Activated CD8-positive, alpha-beta memory T cell treated with anti-CD3 and anti-CD28 coated beads, Interleukin-2, amount 10 ng/mL, durations not matched to agents 7 days and 5 days (primary cell): ENCODE measurements around the gene CNTFR. TPM values are rescaled to one million over a fixed set of nuclear protein-coding genes. Genes with fewer than 3 reads are reported as not detected.

Experiments used
- ATAC-seq: fragments of 150-1000 bp; cut with Tn5 transposase; one replicate; pipeline ENCODE4 v1.10.0; 2021; ENCODE audit warnings: moderate library complexity
- CTCF ChIA-PET: fragments of 350-600 bp; sonication (Branson Sonifier 250); formaldehyde crosslinking; loops from one replicate; lab custom pipeline; 2021; ENCODE audit warnings: antibody characterized with exemption; lab: Charles Lee
- DNase-seq: peaks from one replicate; pipeline ENCODE4 v3.0.0-alpha.2; 2020
- H3K27ac Mint-ChIP-seq: one replicate; pipeline ENCODE4 v1.8.0; 2021; ENCODE audit warnings: mild to moderate bottlenecking, mixed read lengths
- H3K27me3 Mint-ChIP-seq: one replicate; pipeline ENCODE4 v1.8.0; 2021; ENCODE audit warnings: mixed read lengths
- H3K36me3 Mint-ChIP-seq: one replicate; pipeline ENCODE4 v1.8.0; 2021; ENCODE audit warnings: mild to moderate bottlenecking, mixed read lengths
- H3K4me1 Mint-ChIP-seq: one replicate; pipeline ENCODE4 v1.8.0; 2021; ENCODE audit warnings: mixed read lengths
- H3K4me3 Mint-ChIP-seq: one replicate; pipeline ENCODE4 v1.8.0; 2021; ENCODE audit warnings: mild to moderate bottlenecking, moderate library complexity, mixed read lengths
- H3K9me3 Mint-ChIP-seq: one replicate; pipeline ENCODE4 v1.8.0; 2022; ENCODE audit warnings: low read depth, mixed read lengths
- total RNA-seq, 2 experiments: library from RNA; stranded (reverse); gene quantifications; one replicate each; pipeline ENCODE4 v1.2.3, GENCODE V29; 2021

Gene CNTFR
- total RNA-seq, 2 experiments from 2014 or later = not detected

DNA sequence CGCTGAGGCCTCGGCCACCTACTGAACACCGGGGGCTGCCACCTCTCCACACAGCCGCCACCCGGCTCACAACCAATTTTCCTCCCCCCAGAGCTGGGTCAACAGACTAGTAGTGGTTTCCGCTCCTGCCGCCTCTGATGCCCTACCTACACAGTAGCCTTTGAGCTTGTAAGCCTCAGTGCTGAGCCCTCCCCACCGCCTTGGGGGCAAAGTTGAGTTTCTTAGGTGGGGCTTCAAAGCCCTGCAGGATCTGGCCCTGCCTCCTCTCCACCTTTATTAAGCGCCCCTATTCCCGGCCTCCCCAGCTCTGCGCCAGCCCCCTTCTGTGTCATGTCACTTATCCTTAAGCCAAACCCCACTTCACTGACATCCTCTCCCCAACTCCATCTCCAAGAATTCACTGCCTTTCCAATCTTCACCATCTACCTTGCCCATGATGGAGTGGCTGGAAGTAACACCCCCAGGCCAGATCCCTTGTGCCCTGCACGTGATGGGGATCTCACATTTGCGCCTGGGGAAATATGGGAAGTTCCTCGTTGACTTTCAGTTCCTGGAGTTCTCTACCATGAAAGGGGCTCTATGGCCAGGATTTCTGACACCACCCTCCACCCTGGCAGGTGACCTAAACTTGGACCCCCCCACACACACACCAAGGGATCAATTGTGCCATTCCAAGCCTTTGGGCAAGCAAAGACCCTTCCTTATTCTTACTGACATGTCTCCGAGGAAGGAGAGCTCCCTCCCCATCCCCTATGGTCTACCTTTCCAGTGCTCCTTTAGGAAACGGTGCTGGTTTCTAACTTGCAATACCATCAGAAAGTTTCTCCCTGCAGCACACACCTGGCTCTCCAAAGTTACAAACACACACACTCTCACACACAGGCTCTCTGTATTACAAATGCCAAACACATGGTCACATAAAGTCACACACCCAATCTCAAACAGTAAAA is 2.7 kb upstream of the CNTFR start:
- no peak for ATAC-seq
- DNase-seq = no peak
- Mint-ChIP-seq H3K4me3 (no peak overlapping the region), H3K27ac (no peak overlapping the region), H3K9me3 (no peaks in the 10 kb centered on the region), H3K4me1 (peaks cover 22% of the 10 kb centered on the region), H3K36me3 (peaks cover 2% of the 10 kb centered on the region), H3K27me3 (peaks cover 79% of the 10 kb centered on the region)
- CTCF ChIA-PET = interaction anchor here (0.7 to 2.9 kb wide), 34 partner anchors 10 to 261 kb away, joined by 3 to 19 read pairs (median 4); partner anchors contain the start of genes DCTN3, ENHO, GALT and RPP25L

DNA sequence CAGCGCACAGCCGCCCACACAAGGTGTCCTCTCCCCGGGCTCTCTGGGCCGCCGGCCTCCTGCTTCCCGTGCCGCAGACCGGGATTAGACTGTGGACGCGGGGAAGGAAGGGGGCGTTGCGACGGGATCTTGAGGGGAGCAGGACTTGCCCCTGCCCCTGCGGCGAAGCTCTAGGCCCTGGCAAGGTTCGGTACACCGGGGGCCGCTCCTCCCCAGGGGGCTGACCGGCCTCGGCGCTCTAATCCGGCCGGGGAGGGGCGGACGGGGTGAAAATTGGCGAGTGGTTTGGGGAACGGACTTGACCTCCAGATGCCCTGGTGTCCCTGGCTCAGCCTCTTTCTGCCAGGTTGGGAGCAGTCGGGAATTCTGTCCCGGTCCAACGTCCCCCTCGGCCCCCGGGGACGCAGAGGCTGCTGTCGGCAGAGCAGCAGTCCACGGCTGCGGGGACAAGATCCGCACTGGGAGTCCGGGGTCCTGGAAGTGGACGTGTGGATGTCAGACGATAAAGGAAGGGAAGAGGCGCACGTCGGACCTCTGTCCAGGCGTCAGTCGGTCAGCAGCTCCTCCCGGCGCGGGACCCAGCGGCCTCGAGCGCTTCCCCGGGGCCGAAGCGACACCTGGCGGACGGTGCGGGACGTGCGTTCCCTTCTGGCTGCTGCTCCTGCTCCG is 1.9 kb upstream of the CNTFR start:
- peaks cover 2% of the 10 kb centered on the region for H3K36me3 Mint-ChIP-seq
- ATAC-seq (peak; percentile 91), DNase-seq (peak; percentile 80)
- H3K9me3 Mint-ChIP-seq = no peaks in the 10 kb centered on the region
- peaks cover 83% of the 10 kb centered on the region for H3K27me3 Mint-ChIP-seq
- peak overlapping the region; percentile 9 for H3K4me3 Mint-ChIP-seq
- CTCF ChIA-PET = interaction anchor here (0.6 to 2.9 kb wide), 42 partner anchors 9 to 260 kb away, joined by 3 to 19 read pairs (median 3); partner anchors contain the start of genes DCTN3, ENHO, GALT and RPP25L
- no peak overlapping the region for H3K27ac Mint-ChIP-seq
- H3K4me1 Mint-ChIP-seq = peaks cover 22% of the 10 kb centered on the region

DNA sequence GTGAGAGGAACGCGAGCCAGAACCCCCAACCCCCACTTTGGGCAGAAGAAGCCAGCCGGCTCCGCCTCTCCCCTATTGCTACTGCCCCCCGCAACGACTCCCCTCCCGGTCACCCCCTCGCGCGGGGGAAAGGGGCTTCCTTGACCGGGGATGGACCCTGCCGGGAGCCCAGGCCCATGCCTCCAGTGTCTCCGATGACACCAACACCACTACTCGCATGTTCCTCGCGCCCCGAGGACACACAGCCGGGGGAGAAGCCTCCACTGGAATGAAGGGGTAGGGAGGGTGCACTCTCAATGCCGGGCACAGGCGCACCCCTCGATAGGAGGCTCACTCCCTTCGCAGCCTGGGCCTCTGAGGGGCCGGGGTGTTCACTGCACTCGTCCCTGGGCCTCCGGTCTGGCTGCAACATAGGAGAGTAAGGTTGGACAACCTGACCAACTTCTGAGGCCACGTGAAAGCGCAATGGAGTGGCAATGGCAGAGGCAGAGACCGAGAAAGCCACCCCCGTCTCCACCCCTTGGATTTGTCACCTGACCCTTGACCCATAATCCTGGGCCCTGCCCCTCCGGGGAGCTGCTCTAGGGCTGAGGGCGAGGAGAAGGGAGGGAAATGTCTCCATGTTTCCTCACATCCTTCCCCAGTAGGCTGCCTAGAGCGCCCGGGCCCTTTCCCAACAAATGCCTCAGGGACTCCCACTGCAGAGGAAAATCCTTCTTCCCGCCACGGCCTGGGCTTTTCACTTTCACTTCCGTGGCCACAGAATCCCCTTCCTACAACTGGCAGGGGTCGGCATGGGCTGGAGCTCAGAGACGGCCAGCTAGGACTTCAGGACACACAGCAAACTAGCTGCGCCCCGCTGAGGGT is 1.1 kb upstream of the CNTFR start:
- CTCF ChIA-PET = interaction anchor here (0.6 to 2.9 kb wide), 30 partner anchors 9 to 187 kb away, joined by 3 to 19 read pairs (median 4); partner anchors contain the start of genes DCTN3, ENHO, GALT and RPP25L
- Mint-ChIP-seq H3K27ac (no peak overlapping the region), H3K9me3 (no peaks in the 10 kb centered on the region), H3K4me3 (peak overlapping the region; percentile 9), H3K4me1 (peaks cover 22% of the 10 kb centered on the region), H3K27me3 (peaks cover 86% of the 10 kb centered on the region), H3K36me3 (peaks cover 2% of the 10 kb centered on the region)
- no peak for ATAC-seq
- DNase-seq = no peak

DNA sequence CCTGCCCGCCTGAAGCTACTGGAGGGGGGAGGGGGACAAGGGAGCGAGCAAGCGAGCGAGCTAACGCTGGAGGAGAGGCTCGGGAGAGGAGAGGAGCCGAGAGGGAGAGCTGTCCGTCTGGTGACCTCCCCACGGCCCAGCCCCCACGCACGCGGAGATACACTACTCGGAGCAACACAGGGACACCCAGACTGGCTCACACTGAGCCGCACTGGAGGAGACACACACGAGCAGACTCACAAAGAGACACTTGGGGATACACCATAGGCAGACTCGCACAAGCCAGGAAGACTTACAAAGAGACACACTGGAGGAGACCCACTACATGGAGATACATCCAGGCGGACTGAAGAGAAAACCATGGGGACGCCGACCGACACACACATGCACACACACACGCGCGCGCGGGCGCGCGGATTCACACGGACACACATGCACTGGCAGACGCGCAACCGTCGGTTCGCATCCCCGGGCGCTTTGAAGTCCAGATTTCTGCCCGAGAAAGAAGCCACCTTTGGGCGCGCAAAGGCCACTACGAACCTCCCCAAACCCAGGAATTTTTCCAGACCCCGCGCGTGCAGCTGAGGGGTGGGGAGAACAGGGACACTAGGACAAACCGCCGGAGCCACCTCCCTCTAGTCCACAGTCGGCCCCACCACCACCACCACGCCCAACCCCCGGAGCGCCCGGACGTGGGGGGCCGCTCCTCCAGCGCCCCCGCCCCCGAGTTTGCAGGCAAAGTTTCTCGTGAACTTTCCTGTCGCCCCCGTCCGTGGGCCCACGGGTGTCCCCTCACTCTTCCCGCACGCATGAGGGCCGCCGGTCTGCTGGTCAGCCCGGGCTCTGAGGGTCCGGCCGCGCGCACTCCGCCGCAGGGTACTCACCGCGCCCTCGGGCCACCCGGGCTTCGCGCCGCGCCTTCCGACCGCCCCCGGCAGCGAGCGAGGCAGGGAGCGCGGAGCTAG is 571 bp downstream of the CNTFR start:
- Mint-ChIP-seq H3K27ac (no peak overlapping the region), H3K36me3 (peaks cover 2% of the 10 kb centered on the region), H3K4me3 (peak overlapping the region; percentile 12), H3K4me1 (peaks cover 22% of the 10 kb centered on the region), H3K9me3 (no peaks in the 10 kb centered on the region), H3K27me3 (peaks cover 90% of the 10 kb centered on the region)
- DNase-seq = no peak
- ATAC-seq = no peak
- CTCF ChIA-PET = interaction anchor here (1.7 kb wide), 1 partner anchor 17 kb away, joined by 5 read pairs; no protein-coding TSS in a partner anchor

DNA sequence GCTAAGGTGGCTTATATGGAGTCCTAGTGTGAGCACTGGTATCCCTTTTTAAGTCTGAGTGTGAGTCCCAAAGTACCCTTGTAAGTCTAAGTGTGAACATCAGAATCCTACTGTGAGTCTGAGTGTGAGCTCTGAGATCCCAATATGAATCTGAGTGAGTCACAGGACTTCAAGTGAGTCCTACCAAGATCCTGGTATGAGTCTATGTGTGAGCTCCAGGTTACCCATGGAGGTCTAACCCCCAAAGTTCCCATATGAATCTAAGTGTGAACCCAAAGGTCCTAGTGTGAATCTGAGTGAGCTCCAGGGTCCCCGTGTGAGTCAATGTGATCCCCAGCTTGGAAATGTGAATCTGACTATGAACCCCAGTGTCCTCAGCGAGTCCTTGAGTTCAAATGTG is 2.3 kb downstream of the CNTFR start:
- ATAC-seq (no peak), DNase-seq (no peak)
- no peak overlapping the region for H3K4me3 Mint-ChIP-seq
- CTCF ChIA-PET = interaction anchor here (0.9 to 2.0 kb wide), 5 partner anchors 9 to 184 kb away, joined by 3 to 9 read pairs (median 3); no protein-coding TSS in a partner anchor
- no peaks in the 10 kb centered on the region for H3K9me3 Mint-ChIP-seq
- H3K4me1 Mint-ChIP-seq = peaks cover 18% of the 10 kb centered on the region
- H3K27me3 Mint-ChIP-seq = peaks cover 88% of the 10 kb centered on the region
- H3K36me3 Mint-ChIP-seq = peaks cover 2% of the 10 kb centered on the region
- H3K27ac Mint-ChIP-seq = no peak overlapping the region

DNA sequence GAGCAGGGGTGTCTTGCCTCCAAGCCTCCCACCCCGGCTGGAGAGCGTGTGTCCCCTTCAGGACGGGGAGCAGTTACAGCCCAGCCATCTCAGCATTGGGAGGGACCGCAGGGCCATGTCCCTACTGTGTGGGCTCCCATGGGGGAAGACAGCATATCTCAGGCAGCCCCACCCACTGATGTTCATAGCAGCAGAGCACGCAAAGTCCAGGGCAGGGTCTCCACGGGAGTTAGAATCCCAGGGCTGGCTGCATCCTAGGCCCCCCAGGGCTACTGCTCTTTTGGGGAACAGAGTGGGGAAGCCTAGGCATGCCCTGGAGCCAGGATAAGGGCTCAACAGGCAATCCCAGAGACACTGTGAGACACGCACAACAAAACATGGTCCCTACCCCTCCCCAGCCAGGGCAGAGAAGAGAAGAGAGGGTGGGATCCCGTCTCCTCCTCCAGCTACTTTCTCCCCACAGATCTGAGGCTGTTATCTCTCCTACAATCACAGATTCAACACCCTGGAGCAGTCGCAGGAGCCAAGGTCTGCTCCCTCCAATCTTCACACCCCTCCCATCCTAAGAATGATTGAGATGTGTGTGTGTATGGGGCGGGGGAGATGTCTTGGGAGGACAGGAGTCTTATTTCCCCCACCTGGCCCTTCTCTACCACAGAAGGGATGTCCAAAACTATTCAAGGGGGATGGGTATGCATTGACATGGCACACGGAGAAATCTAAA is 3.4 kb downstream of the CNTFR start:
- peaks cover 85% of the 10 kb centered on the region for H3K27me3 Mint-ChIP-seq
- DNase-seq = no peak
- no peak for ATAC-seq
- H3K4me1 Mint-ChIP-seq = peaks cover 13% of the 10 kb centered on the region
- peaks cover 2% of the 10 kb centered on the region for H3K36me3 Mint-ChIP-seq
- H3K27ac Mint-ChIP-seq = no peak overlapping the region
- CTCF ChIA-PET = interaction anchor here (1.2 to 2.0 kb wide), 3 partner anchors 18 to 183 kb away, joined by 3 to 9 read pairs (median 4); no protein-coding TSS in a partner anchor
- no peaks in the 10 kb centered on the region for H3K9me3 Mint-ChIP-seq
- no peak overlapping the region for H3K4me3 Mint-ChIP-seq

DNA sequence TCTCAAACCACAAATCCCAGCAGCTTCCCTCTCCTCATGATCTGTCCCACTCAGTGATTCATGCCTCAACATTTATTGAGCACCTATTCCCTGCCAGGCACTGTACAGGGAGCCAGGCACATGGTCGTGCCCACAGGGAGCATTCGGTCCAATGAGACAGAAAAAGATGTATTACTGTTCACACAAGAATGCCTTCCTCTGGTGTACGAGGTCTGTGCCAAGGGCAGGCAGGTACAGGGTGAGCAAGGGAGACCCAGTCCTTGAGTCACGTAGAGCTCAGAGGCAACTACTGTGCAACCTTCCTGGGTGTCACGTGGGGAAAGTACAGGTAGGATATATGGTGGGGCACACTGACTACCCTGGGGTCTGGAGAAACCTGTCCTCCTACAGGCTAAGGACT is 4.6 kb downstream of the CNTFR start:
- CTCF ChIA-PET = interaction anchor here (0.6 to 1.2 kb wide), 2 partner anchors 60 to 181 kb away, joined by 4 read pairs; no protein-coding TSS in a partner anchor
- no peaks in the 10 kb centered on the region for H3K9me3 Mint-ChIP-seq
- no peak overlapping the region for H3K27ac Mint-ChIP-seq

DNA sequence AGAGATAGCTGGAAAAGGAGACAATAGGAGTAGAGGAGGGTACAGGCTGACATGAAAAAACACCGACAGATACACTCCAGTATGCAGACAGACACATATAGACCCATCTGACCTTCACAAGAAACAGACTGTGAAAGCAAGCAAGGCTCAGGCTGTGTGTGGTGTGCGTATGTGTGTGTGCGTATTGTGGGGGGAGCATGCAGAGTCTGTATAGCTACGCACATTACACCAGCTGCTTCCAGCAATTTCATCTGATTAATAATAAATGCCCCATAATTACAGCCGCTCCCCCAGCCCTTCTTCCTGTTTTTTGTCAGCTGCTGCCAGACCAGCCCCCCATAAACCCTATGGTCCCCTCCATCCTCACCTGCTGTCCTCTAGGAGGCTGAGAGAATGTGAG is 6.7 kb downstream of the CNTFR start:
- no peaks in the 10 kb centered on the region for H3K36me3 Mint-ChIP-seq

More for the DNA sequence above, 4.6 kb downstream of the CNTFR start:
- DNase-seq (no peak), ATAC-seq (no peak)
- Mint-ChIP-seq H3K4me1 (peaks cover 6% of the 10 kb centered on the region), H3K36me3 (peaks cover 2% of the 10 kb centered on the region), H3K4me3 (no peak overlapping the region), H3K27me3 (peaks cover 85% of the 10 kb centered on the region)

DNA sequence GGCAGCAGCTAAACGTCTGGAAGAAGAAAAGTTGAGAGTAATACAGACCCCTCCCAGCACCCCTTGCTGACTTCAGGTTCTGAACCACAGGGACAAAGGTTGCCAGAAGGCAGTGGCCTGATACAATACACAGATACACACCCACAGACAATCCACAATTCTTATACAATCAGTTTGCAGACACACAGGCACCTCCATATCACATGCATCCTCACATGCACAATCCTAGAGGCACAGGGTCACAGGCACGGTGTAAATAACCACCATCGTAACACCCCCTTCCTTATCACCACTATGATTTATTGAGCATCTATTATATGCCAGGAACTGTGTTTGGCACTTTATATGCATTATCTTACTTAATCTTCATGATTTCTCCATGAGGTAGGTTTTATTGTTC is 8.2 kb downstream of the CNTFR start:
- Mint-ChIP-seq H3K36me3 (no peaks in the 10 kb centered on the region), H3K9me3 (no peaks in the 10 kb centered on the region), H3K27me3 (peaks cover 80% of the 10 kb centered on the region), H3K27ac (no peak overlapping the region), H3K4me3 (no peak overlapping the region), H3K4me1 (no peaks in the 10 kb centered on the region)
- ATAC-seq (no peak), DNase-seq (no peak)
- CTCF ChIA-PET = interaction anchor here (1.0 kb wide), 1 partner anchor 10 kb away, joined by 5 read pairs; no protein-coding TSS in a partner anchor

More for the DNA sequence above, 6.7 kb downstream of the CNTFR start:
- H3K4me1 Mint-ChIP-seq = no peaks in the 10 kb centered on the region
- peaks cover 83% of the 10 kb centered on the region for H3K27me3 Mint-ChIP-seq
- DNase-seq (no peak), ATAC-seq (no peak)
- CTCF ChIA-PET = interaction anchor here (1.0 kb wide), 1 partner anchor 21 kb away, joined by 4 read pairs; no protein-coding TSS in a partner anchor
- no peak overlapping the region for H3K27ac Mint-ChIP-seq
- no peak overlapping the region for H3K4me3 Mint-ChIP-seq
- no peaks in the 10 kb centered on the region for H3K9me3 Mint-ChIP-seq

DNA sequence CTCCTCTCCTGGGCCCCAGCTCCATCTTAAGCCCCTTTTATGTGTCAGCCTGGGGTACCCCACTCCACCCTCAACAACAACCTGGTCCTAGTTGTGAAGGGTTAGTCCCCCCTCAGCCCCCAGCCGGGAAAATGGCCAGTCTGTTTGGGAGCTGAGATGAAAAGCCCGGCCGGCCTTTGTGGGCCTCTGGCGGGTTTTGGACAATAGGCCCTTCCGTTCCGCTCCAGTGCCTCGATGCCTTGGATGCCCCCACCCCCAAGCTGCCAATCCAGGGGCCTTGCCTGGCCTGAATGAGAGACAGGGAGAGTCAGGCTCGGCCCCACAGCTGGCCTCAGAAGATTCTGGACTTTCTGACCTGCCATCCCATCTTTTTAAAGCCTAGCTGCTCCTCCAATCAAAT is 9.2 kb downstream of the CNTFR start:
- CTCF ChIA-PET = interaction anchor here (1.2 kb wide), 2 partner anchors 23 to 177 kb away, joined by 3 to 4 read pairs; no protein-coding TSS in a partner anchor
- Mint-ChIP-seq H3K36me3 (no peaks in the 10 kb centered on the region), H3K27me3 (peaks cover 78% of the 10 kb centered on the region), H3K4me1 (no peaks in the 10 kb centered on the region), H3K4me3 (no peak overlapping the region), H3K27ac (no peak overlapping the region), H3K9me3 (no peaks in the 10 kb centered on the region)
- no peak for DNase-seq
- ATAC-seq = no peak

DNA sequence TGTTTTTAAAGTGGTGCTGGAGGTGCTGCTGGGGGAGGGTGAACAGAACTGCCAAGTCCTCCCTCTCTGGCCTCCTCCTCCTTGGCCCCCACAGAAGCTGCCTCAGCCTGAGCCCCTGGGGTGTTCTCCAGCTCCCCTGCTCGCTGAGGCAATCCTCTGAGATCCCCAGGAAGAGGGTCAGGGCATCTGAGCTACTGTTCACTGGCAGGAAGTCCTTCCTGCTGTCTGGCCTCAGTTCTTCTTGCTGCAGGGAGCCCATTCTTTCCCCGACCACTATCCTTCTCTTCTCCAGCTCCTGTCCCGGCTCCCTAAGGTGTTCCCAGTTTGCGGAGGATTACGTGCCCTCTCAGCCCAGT is 9.7 kb downstream of the CNTFR start:
- Mint-ChIP-seq H3K27ac (no peak overlapping the region), H3K27me3 (peaks cover 76% of the 10 kb centered on the region), H3K4me1 (no peaks in the 10 kb centered on the region), H3K36me3 (no peaks in the 10 kb centered on the region), H3K4me3 (no peak overlapping the region), H3K9me3 (no peaks in the 10 kb centered on the region)
- CTCF ChIA-PET = interaction anchor here (1.2 kb wide), 2 partner anchors 24 to 176 kb away, joined by 3 to 4 read pairs; no protein-coding TSS in a partner anchor
- DNase-seq (no peak), ATAC-seq (no peak)
